Epithelial cell of esophagus (primary cell): ENCODE results near the gene PTPRK.
A peak's percentile ranks its signal among the peaks of the same experiment; 100 is the strongest.

ENCODE experiments used
- DNase-seq: peaks from one replicate; pipeline ENCODE4 v3.0.0; 2010; ENCODE audit warnings: low read depth
- H3K4me3 ChIP-seq: 2 replicates; pipeline ENCODE4 v1.5.1; 2011; ENCODE audit warnings: mild to moderate bottlenecking, low read length, control low read depth
- CTCF ChIP-seq: IDR thresholded peaks from 2 replicates; pipeline ENCODE4 v1.5.1; 2011; ENCODE audit warnings: low read depth, mild to moderate bottlenecking, low read length, control low read depth, inconsistent platforms; ENCODE audit not compliant: insufficient read depth; ENCODE audit errors: missing control alignments

Gene PTPRK

GRCh38 chr6:128114164-128114563 lies 406.2 kb downstream of the PTPRK start:
- TF ChIP-seq CTCF: no peak
- no peak overlapping the region for H3K4me3 ChIP-seq
- no peak for DNase-seq

GRCh38 chr6:128112494-128112893 lies 407.9 kb downstream of the PTPRK start:
- DNase-seq: no peak
- TF ChIP-seq CTCF: no peak
- no peak overlapping the region for H3K4me3 ChIP-seq

GRCh38 chr6:128111096-128111495 lies 409.3 kb downstream of the PTPRK start:
- H3K4me3 ChIP-seq: no peak overlapping the region
- no peak for TF ChIP-seq CTCF
- DNase-seq: no peak

GRCh38 chr6:128107682-128108081 lies 412.7 kb downstream of the PTPRK start:
- H3K4me3 ChIP-seq: no peak overlapping the region
- DNase-seq: no peak
- TF ChIP-seq CTCF: no peak

GRCh38 chr6:128099571-128100197 lies 420.7 kb downstream of the PTPRK start:
- no peak overlapping the region for H3K4me3 ChIP-seq
- DNase-seq: peak; percentile 13
- no peak for TF ChIP-seq CTCF

GRCh38 chr6:128098000-128098581 lies 422.3 kb downstream of the PTPRK start:
- peak; percentile 14 for DNase-seq
- TF ChIP-seq CTCF: no peak
- H3K4me3 ChIP-seq: no peak overlapping the region

GRCh38 chr6:128097009-128097408 lies 423.4 kb downstream of the PTPRK start:
- DNase-seq: no peak
- no peak overlapping the region for H3K4me3 ChIP-seq
- no peak for TF ChIP-seq CTCF
